NCI-H446 (cell line): Measurements from ENCODE around the gene METTL21C.
A peak's percentile ranks its signal among the peaks of the same experiment; 100 is the strongest.

Source experiments
- DNase-seq, 2 experiments: peaks; one replicate each; lab custom pipeline; 2025; lab: John Stamatoyannopoulos, UW

The METTL21C gene

DNA sequence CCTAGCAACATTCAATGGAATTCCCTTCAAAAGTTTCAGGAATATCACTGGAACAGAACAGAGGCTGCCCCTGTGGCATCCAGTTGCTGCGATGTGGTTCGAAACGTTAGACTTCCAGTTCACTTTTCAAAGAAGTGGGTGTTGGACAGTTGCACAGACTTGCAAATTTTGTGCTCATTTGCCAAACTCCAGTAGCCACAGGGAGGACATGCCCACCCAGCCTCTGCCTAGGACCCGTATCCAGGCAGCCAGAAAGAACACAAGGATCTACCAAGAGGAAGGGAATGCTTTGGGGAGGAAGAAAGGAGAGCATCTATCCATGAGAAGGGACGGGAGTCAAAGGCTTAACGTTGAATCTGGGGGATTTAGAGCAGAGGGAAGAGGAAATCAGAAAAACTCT lies at the start of gene METTL21C:
METTL21C (minus strand) TSS at position 108 of the 400 bp plus-strand sequence. CDS start 546 bp downstream, outside the sequence.
- DNase-seq, result no peak

DNA sequence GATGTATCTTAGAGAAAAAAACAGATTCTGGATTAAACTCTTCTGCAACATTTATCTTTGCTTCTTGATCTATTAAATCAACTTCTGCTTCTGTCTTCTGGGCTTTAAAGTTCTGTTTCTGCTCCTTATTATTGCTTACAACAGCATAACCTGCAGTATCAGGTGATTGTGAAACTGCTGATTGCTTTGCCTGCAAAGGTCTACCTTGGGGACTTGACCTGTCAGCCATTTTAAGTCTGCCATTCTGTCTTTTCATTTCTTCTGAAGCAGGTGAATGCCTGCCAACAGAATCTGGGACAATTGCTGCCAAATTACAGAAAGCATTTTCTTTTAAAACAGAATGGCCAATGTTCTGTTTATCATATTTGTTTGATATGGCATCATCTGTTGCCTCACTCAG lies 47.7 kb upstream of the METTL21C start:
- no peak for DNase-seq

DNA sequence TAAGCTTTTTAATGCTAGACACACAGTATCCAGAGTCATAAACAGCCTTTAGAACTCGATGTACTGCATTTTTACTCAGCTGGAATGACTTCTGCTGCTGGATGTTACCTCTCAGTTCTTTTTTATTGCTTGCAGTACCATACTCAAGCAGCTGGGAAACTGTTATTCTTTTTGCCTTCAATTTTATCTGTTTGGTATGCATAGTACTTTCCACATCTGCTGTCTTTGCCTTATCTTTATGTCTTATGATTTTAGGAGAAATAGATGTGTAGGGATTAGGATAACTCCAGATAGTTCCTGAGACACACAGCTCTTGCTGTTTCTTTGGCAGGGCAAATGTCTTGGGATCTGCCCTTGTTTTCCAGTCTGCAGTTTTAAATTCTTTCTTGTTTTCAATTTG lies 47.3 kb upstream of the METTL21C start:
- no peak for DNase-seq

DNA sequence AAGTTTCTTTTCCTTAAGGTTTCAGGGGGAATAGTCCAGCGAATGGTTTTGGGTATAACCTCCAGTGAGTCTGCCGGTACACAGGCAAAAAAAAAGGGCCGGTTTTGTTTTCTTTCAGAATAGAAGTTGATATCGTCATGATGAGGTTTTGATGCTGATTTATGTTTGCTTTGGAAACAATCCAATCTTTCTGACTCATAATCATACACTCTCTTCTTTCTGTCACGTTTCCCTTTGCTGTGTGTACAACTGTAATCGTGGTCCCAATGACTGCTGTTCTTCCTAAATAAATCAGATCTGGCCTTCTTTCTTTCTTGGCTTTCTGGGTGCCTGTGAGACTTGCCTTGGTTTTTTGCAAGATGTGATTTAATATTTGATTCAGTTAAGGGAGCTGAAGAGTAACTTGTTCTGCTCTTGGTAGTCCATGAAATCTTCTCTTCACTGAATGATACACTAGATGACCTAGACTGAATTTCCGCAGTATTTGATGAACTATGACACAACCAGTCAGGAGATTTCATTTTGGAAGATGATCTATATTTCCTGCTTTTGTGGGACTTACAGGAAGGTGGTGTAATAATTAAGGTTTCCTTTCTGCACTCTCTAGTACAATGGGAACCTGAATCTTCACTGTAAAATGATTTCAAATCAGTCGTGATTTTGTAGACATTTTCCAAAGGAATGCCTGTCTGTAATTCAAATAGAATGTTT lies 34.9 kb upstream of the METTL21C start:
- DNase-seq, result no peak

DNA sequence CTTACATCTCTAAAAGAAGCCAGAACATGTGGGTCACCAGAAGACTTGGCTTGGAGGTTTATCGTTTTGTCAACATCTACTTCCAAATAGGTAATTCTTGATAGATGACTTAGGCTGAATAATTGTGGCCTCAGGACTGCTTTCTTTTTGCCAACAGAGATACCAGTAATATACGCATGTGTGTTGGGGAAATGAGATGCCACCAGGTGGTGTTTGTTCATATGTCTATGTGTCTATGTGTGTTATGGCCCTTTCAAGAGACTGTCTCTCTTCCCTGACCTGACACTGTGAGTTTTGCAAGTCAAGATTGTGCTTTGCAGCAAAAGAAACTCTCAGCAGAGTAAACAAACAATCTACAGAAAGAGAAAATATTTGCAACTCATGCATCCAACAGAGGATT lies 31.6 kb upstream of the METTL21C start:
- DNase-seq, result peak in 1 of 2 experiments; percentile 29

DNA sequence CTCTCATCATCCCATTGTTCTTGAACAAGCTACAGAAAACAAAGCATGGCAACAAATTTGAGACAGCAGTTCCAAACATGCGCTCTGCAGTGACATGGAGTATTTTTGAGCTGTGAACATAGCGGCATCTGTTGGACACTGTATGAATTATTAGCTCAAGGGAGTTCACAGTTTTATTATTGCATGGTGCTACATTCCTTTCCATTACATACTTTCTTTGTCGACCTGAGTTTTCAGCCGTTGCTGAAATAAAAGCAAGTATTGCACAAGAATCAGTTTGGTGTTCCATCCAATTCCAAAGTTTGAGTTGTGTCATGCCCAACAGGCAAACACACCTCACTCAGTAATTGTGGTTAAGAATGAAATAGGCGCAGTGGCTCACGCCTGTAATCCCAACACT lies 30.1 kb upstream of the METTL21C start:
- DNase-seq, result peak in 1 of 2 experiments; percentile 62

DNA sequence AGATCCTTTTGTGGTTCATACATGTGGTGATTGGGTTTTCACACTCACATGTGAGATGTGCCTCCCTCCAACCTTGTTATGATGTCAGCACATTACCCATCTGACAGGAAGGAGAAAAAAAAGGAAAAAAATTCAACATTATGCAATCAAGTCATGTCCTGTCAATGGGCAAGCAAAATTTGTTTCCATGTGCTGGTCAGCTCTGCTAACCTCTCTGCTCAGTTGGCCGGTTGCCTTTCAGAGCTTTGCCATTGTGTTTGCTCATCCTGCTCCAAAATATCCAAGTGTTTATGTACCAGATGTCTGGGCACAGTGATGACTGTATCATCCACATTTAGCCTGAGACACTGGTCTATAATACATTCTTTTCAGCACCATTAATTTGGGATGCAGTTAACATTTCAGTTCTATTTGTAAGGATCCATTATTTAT lies 27.0 kb upstream of the METTL21C start:
- DNase-seq, result peak in 1 of 2 experiments; percentile 31

DNA sequence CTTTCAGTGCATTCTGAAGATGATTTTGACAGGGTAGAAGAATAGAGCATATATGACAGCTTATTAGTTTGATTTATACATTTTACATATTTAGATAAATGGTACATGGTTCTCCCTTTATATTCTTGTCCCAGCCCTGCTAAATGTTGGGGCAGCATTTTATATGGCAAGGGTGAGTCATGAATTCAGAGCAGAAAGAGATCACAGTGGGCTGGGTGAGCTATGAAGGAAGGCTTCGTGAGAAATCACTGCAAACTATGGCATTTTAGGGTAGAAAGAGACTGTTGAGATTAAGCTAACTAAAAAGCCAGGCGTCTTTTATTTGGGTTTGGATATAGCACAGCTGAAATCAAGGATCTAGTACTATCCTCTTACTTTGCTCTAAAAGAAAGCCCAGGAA lies 23.9 kb upstream of the METTL21C start:
- no peak for DNase-seq

DNA sequence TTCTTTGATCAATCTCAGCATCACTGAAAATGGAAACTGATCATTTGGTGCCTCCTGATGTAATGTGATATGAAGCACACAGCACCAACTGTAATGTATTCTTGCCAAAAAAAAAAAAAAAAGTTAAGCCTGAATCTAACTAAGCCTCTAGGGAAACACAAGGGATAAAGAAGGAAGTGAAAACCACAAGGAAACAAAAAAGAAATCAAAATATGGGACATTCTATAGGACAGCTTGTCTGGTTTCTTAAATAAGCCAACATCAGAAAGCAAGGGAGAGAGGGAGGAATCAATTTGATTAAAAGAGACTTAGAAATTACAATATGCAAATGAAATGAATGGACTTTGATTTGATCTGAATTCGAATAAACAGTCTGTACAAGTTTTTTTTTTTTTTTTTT lies 20.6 kb upstream of the METTL21C start:
- no peak for DNase-seq

DNA sequence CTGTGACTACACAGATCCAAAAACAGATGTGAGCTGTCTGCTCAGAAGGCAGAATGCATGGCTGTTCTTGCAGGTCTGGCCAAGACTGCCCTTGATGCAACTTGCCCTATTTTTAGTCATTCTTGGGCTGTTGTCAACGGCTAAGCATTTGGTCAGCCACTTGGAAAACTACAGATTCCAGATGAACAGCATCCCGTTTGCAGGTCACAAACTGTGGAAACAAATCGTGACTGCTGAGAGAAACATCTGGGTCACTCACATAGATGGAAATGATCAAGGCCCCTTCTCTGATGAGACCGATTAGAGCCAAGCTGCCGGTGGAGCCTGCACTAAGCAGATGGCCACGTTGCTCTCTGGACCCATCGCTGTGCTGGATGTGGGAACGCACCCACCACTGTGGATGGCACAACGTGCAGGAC lies 15.4 kb upstream of the METTL21C start:
- DNase-seq, result no peak

DNA sequence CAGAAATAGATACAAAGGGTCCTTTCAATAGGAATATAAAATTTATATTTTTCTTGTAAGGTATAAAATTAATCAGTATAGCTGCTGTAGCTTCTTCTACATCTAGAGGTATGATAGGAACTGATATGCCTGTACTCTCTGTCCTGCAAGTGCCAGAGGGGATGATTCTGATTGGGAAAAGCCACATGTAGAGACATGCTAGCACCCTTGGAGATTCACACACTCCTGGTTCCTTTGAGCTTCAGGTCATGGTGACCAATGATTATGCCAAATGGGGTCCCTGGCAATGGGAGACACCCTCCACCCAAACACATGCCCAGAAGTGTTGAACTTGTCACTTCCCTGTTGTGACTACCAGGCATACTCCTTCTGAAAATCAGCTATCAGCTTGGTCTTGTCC lies 14.7 kb upstream of the METTL21C start:
- DNase-seq, result no peak

DNA sequence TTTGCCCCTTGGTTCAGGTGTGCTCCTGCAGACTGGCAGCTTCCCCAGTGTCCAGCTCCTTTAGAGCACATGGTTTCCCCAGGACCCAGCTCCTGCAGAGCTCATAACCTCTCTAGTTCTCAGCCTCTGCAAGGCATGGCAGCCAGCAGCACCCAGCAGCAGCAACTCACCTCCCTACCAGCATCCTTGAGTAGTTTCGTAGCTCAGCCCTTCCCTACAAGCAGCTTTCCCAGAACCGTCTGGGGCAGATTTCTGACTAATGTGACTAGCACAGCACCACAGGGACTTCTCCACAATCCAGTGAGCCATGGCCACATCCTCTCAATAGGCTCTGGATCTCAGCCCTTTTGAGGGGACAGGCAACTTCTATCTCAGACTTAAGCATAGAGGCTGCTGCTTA lies 14.1 kb upstream of the METTL21C start:
- DNase-seq, result no peak

DNA sequence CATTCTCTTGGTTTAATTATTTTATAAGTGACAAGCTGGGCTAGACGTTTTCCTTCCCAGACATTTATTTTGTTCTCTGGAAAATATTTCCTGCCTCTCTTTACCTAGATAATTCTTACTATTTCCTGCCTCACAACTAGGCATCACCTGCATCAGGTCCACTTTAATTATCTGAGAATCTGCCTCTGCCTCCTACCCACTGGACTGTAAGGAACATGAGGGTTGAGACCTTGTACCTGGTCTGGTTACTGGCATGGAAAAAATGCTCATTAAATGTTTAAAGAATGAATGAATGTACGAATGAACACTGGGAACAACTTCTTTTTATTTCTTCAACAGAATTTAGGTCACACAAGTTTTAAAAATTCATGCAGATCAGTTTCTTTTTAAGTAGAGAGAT lies 13.4 kb upstream of the METTL21C start:
- no peak for DNase-seq

DNA sequence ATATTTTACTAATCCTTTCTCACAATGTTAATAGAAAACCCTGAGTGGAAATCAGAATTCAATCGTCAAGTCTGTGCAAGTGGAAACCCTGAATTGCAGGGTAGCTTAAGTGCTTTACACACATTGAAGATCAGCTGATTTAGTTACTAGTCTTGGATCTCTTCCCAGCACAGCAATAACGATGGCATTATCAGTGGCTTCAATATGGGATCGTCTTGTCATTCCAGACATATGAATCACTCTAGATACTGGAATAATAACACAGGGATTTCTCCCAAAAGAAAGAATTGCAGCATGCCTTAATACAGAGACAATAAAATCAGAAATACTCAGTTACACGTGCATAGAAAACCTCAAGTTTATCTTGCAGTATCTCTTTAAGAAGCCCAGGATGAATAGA lies 12.6 kb upstream of the METTL21C start:
- DNase-seq, result peak in 1 of 2 experiments; percentile 3

DNA sequence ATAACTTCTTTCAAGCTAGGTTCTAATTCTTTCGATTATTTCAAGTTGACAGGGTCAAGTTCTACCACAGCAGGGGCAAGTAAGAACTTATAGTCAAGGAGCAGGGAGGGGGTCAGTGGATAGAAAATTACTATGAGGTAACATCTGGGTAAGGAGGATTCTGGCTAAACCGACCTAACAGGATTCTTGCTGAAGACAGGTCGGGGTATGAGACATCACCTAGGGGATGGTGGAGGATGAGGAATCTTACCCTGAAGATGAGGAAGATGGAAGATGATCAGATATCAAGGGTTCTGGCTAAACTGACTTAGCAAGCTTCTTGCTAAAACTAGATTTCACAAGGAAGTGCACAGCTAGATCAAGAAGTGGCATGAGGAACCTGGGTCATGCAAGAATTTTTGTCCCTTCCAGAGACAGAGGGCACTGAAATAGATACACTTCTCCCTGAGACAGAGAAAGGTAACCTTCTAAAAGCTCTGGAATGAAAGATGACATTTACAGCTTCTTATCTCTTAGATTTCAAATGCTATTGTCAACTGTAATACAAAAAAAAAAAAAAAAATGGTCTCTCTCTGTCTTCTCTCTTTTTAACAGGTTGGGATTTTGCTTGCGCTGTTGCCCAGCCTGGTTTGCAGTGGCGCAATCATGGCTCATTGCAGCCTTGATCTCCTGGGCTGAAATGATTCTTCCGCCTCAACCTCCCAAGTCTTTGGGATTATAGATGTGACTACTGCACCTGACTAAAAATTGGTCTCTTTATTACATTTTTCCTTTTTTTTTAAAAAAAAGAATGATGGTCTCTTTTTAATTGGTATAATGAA lies 9.6 kb upstream of the METTL21C start:
- no peak for DNase-seq

DNA sequence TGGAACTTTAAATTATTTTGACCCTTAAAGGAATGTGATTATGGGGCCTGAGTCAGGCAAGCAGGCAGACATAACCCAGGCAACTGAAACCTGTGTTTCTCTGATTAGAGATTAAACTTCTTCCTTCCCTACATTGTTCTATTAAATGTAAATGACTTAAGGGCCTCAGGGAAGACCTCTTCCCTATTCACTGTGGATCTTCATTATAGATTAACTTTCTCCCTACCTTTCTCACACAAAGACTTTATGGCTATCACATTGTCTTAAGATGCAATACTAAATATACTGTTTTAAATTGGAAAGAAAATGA lies 8.8 kb upstream of the METTL21C start:
- no peak for DNase-seq

DNA sequence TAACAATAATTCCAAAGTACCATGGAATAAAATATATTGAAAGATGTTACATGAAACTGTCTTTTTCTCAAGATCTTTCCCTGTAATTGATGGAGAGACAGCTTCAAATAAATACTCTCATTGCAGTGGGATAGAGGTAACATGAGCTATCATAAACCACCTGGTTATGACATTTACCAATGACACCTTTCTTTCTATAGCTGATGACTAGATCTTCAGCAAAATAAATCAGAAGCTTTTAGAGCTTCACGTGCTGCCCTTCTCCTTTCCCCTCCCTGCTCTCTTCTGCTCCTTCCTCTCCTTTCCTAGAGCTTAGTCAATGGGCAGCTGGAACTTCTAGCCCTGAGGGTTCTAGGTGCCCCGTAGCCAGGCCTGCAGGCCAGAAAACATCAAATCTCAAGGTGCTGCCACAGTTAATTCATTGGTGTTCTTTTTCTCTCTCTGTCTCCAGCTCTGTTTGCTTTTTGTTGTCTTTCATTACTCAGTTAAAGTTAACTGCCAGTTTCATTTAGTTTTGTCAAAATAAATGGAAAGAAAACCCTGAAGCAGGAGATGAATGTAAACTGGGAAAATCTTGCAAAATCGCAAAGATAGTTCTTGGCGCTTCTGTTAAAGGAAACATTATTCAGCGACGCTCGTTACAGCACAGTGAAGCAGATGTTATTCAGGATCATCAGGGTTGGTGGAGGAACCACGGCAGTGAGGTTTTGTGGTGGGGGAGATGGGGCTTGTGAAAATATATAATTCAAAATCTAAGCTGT lies 8.3 kb upstream of the METTL21C start:
- no peak for DNase-seq

DNA sequence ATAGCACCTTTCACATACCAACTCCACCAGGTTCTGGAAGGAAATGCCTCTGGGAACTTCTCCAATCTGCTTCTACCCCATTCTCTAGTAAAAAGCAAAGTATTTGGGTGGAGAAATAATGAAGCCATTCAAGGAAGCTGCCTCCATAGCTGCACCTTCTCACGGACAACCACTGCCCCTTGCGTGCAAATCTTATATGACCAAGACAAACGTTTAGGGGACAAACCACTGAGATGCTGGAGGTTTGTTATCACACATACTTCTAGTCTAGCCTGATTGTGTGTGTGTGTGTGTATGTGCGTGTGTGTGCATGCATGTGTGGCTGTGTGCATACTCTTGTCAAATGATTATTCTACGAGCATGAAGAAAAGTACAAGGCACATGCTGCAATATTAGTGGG lies 6.5 kb upstream of the METTL21C start:
- no peak for DNase-seq

DNA sequence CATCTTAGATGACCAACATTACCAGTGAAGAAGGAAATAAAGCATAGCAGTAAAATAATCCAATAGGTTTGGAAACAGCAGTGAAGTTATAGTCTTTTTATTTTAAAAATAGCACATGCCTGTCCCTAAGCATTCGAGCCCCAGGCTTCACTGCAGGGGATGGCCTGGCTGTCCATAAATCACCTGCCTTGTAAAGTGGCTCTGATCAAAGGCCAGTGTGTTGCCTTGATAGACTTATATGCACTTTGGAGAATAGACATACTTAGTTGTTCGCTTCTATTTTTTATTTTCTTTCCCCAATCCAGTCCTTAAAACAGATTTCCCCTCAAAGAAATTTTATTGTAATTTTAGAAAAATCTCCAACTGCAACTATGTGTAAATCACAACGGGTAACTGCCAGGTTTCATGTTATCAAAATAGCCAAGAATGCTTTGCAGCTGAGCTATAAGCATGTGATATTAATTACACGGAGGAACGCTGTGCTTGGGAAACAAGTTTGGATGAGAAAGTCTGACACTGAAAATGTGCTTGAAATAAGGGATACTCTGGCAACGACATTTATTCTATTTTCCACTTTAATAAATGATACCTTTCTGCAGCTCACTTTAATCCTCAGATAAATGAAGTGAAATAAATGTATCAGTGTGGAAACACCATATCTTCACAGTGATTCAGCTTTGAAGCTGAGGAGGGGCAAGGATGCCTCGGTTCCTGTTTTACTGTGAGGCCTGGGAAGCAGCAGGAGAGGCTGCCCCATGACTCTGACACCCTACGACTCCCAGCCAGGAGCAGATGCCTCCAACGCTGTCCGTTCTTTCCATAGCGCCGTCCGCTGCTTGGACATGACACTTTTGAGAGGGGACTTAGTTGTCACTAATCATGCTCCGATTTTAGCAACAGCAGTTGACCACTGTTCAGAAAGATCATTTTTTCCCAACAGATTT lies 5.5 kb upstream of the METTL21C start:
- DNase-seq, result no peak

DNA sequence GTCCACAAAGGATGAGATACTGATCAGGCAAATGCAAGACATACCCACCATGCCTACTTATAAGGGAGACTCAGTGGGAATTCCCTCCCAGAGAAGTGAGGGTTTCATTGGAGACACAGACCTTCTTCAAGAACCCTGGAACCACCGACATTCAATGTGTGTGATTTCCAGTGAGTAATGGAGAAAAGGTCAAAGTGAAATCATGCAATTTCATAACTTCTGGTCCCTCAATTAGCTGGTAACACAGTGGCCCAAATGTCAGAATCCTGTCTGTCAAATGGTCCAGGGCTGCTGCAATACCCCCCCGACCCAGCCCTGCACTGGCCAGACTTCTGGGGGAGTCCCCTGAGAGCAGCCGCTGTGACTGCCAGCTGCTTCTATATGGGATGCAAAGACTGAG lies 4.7 kb upstream of the METTL21C start:
- no peak for DNase-seq

DNA sequence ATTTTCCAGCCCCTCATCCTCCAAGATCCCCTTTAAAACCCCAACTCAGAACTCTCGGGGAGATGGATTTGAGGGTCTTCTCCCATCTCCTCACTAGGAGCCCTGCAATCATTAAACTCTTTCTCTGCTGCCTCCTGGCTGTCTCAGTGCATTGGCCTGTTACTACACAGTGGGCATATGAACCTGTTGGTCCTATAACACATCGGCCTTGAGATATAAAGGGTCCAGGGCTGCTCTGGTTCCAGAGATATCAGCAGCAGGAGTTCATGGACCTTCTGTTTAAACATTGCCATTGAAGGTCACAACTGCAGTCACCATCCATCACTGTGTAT lies 3.8 kb upstream of the METTL21C start:
- DNase-seq, result no peak
